ENCODE measurements around the gene GLCE. TPM values are rescaled to one million over a fixed set of nuclear protein-coding genes. Genes with fewer than 3 reads are reported as not detected.

The GLCE gene
- total RNA-seq, 1 experiment from 2014 or later = 6.4 TPM

- Histone ChIP-seq H2AFZ (ENCODE audit: low read length) (no peak overlapping the region), H3K4me1 (ENCODE audit: low read length) (peaks cover 15% of the 10 kb centered on the region), H3K36me3 (ENCODE audit: insufficient read depth, low read length) (no peaks in the 10 kb centered on the region), H3K9me2 (replicated peaks; ENCODE audit: insufficient read depth, low read length) (no peaks in the 10 kb centered on the region), H3K27me3 (ENCODE audit: low read length) (no peaks in the 10 kb centered on the region; the same call in 1 of the 2 replicates), H3K9ac (ENCODE audit: low read length) (no peak overlapping the region), H3K4me3 (ENCODE audit: low read length) (no peak overlapping the region), H3K9me3 (ENCODE audit: low read length) (no peaks in the 10 kb centered on the region), H4K20me1 (ENCODE audit: insufficient read depth, low read depth, low read length) (peaks cover 7% of the 10 kb centered on the region; the same call in 1 of the 2 replicates), H3K4me2 (ENCODE audit: low read depth, low read length, poor library complexity, severe bottlenecking) (no peak overlapping the region), H3K79me2 (ENCODE audit: low read length) (no peaks in the 10 kb centered on the region), H3K27ac (ENCODE audit: low read length) (no peak overlapping the region)
- no peak for DNase-seq
These were observed 1.6 kb upstream of the GLCE start for GRCh38 chr15:69158843-69159240.

- Histone ChIP-seq H3K27ac (ENCODE audit: low read length) (no peak overlapping the region), H3K79me2 (ENCODE audit: low read length) (no peaks in the 10 kb centered on the region), H4K20me1 (ENCODE audit: insufficient read depth, low read depth, low read length) (peaks cover 7% of the 10 kb centered on the region; the same call in 1 of the 2 replicates), H2AFZ (ENCODE audit: low read length) (peak overlapping the region; percentile 98), H3K36me3 (ENCODE audit: insufficient read depth, low read length) (no peaks in the 10 kb centered on the region), H3K4me1 (ENCODE audit: low read length) (peaks cover 15% of the 10 kb centered on the region), H3K9me3 (ENCODE audit: low read length) (no peaks in the 10 kb centered on the region), H3K9ac (ENCODE audit: low read length) (peak overlapping the region; percentile 85), H3K9me2 (replicated peaks; ENCODE audit: insufficient read depth, low read length) (no peaks in the 10 kb centered on the region), H3K27me3 (ENCODE audit: low read length) (no peaks in the 10 kb centered on the region; the same call in 1 of the 2 replicates), H3K4me2 (ENCODE audit: low read depth, low read length, poor library complexity, severe bottlenecking) (peak overlapping the region; percentile 89), H3K4me3 (ENCODE audit: low read length) (peak overlapping the region; percentile 83)
- DNase-seq = no peak
These were observed 662 bp upstream of the GLCE start for GRCh38 chr15:69159805-69160140.

DNA sequence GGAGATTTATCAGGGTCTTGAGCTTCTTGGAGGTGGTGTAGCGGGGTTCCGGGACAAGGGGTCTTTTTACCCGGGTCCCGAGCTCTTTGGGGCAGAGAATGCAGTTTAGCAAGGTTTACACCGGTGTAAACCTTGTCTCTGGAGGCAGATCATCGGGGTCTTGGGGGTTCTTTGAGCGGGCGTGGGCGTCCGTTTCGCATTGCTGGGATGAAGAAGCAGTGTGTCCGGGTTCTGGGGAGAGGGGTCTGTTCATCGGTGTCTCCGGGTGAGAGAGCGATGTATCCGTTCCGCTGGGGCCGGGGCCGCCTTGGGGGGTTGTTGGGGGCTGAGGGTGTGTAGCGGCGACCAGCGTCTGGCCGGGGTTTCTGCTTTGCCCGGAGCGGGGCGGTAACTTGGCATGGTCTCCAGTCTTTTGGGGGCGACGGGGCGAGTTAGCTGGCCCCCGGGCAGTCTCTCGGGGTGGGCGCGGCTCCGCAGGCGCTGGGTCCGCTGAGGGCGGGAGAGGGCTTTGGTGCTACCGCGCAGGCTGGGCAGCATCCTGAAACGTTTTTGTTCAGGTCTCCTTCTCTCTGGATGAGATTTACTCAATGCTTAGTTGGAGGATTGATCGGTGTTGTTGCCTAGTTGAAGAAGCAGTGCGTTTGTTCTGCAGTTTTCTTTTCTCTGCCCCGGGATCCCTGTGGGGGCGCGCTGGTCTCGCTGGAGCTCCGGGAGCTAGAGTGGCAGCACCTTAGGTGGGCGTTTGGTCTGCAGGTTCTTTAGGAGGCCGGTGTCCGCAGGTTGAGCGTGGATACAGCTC is 843 bp downstream of the GLCE start:
- Histone ChIP-seq H3K27ac (ENCODE audit: low read length) (no peak overlapping the region), H3K4me3 (ENCODE audit: low read length) (peak overlapping the region; percentile 83), H3K9ac (ENCODE audit: low read length) (peak overlapping the region; percentile 85), H3K9me2 (replicated peaks; ENCODE audit: insufficient read depth, low read length) (no peaks in the 10 kb centered on the region), H3K4me2 (ENCODE audit: low read depth, low read length, poor library complexity, severe bottlenecking) (peak overlapping the region; percentile 89), H3K79me2 (ENCODE audit: low read length) (no peaks in the 10 kb centered on the region), H2AFZ (ENCODE audit: low read length) (peak overlapping the region; percentile 87; the same call in 1 of the 2 replicates), H3K27me3 (ENCODE audit: low read length) (no peaks in the 10 kb centered on the region), H3K9me3 (ENCODE audit: low read length) (no peaks in the 10 kb centered on the region), H4K20me1 (ENCODE audit: insufficient read depth, low read depth, low read length) (peaks cover 7% of the 10 kb centered on the region; the same call in 1 of the 2 replicates), H3K4me1 (ENCODE audit: low read length) (peaks cover 15% of the 10 kb centered on the region), H3K36me3 (ENCODE audit: insufficient read depth, low read length) (no peaks in the 10 kb centered on the region)
- no peak for DNase-seq

DNA sequence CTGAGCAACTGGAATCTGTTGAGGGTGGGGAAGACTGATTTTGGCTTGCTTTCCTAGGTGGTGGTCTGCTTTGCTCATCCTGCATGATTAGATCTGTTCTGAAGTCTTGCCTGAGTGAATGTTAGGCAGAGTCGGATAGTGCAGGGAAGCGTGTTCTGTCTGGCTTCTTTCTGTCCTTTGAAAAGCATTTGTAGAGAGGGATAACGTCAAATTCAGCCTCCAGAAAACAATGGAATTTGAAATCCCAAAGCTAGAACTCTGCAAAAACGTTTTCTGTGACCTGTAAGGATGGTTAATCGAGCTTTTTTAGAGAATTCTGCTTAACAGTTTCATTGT is 1.4 kb downstream of the GLCE start:
- H3K9ac ChIP-seq (ENCODE audit: low read length) = peak overlapping the region; percentile 85; the same call in 1 of the 2 replicates
- peak overlapping the region; percentile 83; the same call in 1 of the 2 replicates for H3K4me3 ChIP-seq (ENCODE audit: low read length)
- H3K27ac ChIP-seq (ENCODE audit: low read length) = no peak overlapping the region
- H3K79me2 ChIP-seq (ENCODE audit: low read length) = no peaks in the 10 kb centered on the region
- H2AFZ ChIP-seq (ENCODE audit: low read length) = no peak overlapping the region
- H3K27me3 ChIP-seq (ENCODE audit: low read length) = no peaks in the 10 kb centered on the region
- DNase-seq = no peak
- peak overlapping the region; percentile 89 for H3K4me2 ChIP-seq (ENCODE audit: low read depth, low read length, poor library complexity, severe bottlenecking)
- peaks cover 15% of the 10 kb centered on the region for H3K4me1 ChIP-seq (ENCODE audit: low read length)
- no peaks in the 10 kb centered on the region for H3K36me3 ChIP-seq (ENCODE audit: insufficient read depth, low read length)
- H4K20me1 ChIP-seq (ENCODE audit: insufficient read depth, low read depth, low read length) = peaks cover 7% of the 10 kb centered on the region; the same call in 1 of the 2 replicates
- no peaks in the 10 kb centered on the region for H3K9me2 ChIP-seq (replicated peaks; ENCODE audit: insufficient read depth, low read length)
- H3K9me3 ChIP-seq (ENCODE audit: low read length) = no peaks in the 10 kb centered on the region

DNA sequence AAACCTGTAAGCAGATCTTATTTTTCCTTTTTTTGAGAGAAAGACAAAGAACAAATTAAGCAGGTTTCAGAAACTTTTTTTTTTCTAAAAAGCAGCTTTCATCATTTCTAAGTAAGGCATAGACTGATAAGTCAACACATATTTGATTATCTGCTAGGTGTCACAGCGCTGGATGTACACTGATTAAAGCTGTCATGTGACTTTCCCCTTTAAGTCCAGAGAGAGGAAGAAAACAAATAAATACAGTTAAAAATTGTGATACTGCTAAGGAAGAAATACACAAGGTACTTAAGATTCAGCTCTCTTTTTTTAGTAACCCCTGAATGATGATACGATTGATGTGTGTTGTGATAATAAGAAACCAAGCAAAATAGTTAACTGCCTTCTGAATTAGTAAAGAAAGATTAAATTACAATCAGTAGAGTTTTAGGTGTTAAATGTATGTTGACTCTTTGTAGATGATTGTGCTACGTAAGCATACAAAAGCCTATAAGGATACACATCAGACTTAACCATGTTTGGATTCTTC is 2.8 kb downstream of the GLCE start:
- Histone ChIP-seq H3K4me1 (ENCODE audit: low read length) (peaks cover 15% of the 10 kb centered on the region), H3K79me2 (ENCODE audit: low read length) (no peaks in the 10 kb centered on the region), H2AFZ (ENCODE audit: low read length) (no peak overlapping the region), H3K4me2 (ENCODE audit: low read depth, low read length, poor library complexity, severe bottlenecking) (no peak overlapping the region), H3K36me3 (ENCODE audit: insufficient read depth, low read length) (no peaks in the 10 kb centered on the region), H3K9me3 (ENCODE audit: low read length) (no peaks in the 10 kb centered on the region), H4K20me1 (ENCODE audit: insufficient read depth, low read depth, low read length) (peaks cover 7% of the 10 kb centered on the region; the same call in 1 of the 2 replicates), H3K9ac (ENCODE audit: low read length) (no peak overlapping the region), H3K9me2 (replicated peaks; ENCODE audit: insufficient read depth, low read length) (no peaks in the 10 kb centered on the region), H3K27ac (ENCODE audit: low read length) (no peak overlapping the region), H3K27me3 (ENCODE audit: low read length) (no peaks in the 10 kb centered on the region), H3K4me3 (ENCODE audit: low read length) (no peak overlapping the region)
- peak; percentile 30 for DNase-seq

GRCh38 chr15:69164807-69165636 is 4.6 kb downstream of the GLCE start:
- no peaks in the 10 kb centered on the region for H3K79me2 ChIP-seq (ENCODE audit: low read length)
- peaks cover 11% of the 10 kb centered on the region for H3K4me1 ChIP-seq (ENCODE audit: low read length)
- no peak overlapping the region for H3K27ac ChIP-seq (ENCODE audit: low read length)
- no peak overlapping the region for H3K4me3 ChIP-seq (ENCODE audit: low read length)
- H3K4me2 ChIP-seq (ENCODE audit: low read depth, low read length, poor library complexity, severe bottlenecking) = no peak overlapping the region
- H4K20me1 ChIP-seq (ENCODE audit: insufficient read depth, low read depth, low read length) = peaks cover 7% of the 10 kb centered on the region; the same call in 1 of the 2 replicates
- H3K27me3 ChIP-seq (ENCODE audit: low read length) = no peaks in the 10 kb centered on the region
- H3K36me3 ChIP-seq (ENCODE audit: insufficient read depth, low read length) = no peaks in the 10 kb centered on the region
- no peaks in the 10 kb centered on the region for H3K9me3 ChIP-seq (ENCODE audit: low read length)
- H3K9me2 ChIP-seq (replicated peaks; ENCODE audit: insufficient read depth, low read length) = no peaks in the 10 kb centered on the region
- DNase-seq = no peak
- no peak overlapping the region for H3K9ac ChIP-seq (ENCODE audit: low read length)
- no peak overlapping the region for H2AFZ ChIP-seq (ENCODE audit: low read length)

DNA sequence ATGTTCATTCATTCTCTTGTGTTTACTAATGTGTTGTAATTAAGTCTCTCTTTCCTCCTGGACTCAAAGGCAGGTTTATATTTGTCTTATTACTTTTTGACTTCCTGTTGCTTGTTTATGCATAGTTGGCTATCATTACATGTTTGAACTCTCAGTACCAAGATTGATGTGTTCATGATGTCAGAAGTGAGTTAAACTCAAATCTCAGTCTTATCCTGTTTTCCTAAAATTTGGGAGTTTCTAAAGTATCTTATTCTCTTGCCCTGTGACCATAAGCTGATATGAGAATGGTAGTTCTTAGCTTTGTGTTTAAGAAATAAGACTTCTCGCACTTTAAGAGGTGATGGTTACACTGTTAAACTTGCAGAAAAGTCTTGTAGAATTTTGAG is 5.2 kb downstream of the GLCE start:
- Histone ChIP-seq H3K4me2 (ENCODE audit: low read depth, low read length, poor library complexity, severe bottlenecking) (no peak overlapping the region), H2AFZ (ENCODE audit: low read length) (no peak overlapping the region), H3K27ac (ENCODE audit: low read length) (no peak overlapping the region), H3K4me3 (ENCODE audit: low read length) (no peak overlapping the region), H4K20me1 (ENCODE audit: insufficient read depth, low read depth, low read length) (peaks cover 7% of the 10 kb centered on the region; the same call in 1 of the 2 replicates), H3K9me2 (replicated peaks; ENCODE audit: insufficient read depth, low read length) (no peaks in the 10 kb centered on the region), H3K9me3 (ENCODE audit: low read length) (no peaks in the 10 kb centered on the region), H3K79me2 (ENCODE audit: low read length) (no peaks in the 10 kb centered on the region), H3K27me3 (ENCODE audit: low read length) (no peaks in the 10 kb centered on the region), H3K36me3 (ENCODE audit: insufficient read depth, low read length) (no peaks in the 10 kb centered on the region), H3K9ac (ENCODE audit: low read length) (no peak overlapping the region), H3K4me1 (ENCODE audit: low read length) (peaks cover 9% of the 10 kb centered on the region)
- DNase-seq = no peak

Measured in Karpas-422 (cell line).